SK-N-MC (cell line): ENCODE data around the gene FBXO46.

Experiments used
- DNase-seq: peaks from one replicate; pipeline ENCODE4 v3.0.0-alpha.2; 2011; ENCODE audit warnings: low read depth, low spot score
- H3K27ac ChIP-seq: fragments of 200-600 bp; sonication (generic); 2 replicates; pipeline ENCODE4 v1.5.1; 2016; ENCODE audit warnings: mixed run types
- H3K36me3 ChIP-seq: fragments of 200-600 bp; sonication (generic); 2 replicates; pipeline ENCODE4 v1.6.1; 2017; ENCODE audit warnings: antibody characterized with exemption, low read length, mixed read lengths; ENCODE audit not compliant: insufficient read depth
- H3K4me3 ChIP-seq: fragments of 200-600 bp; sonication (generic); 2 replicates; pipeline ENCODE4 v1.5.1; 2016
- H3K9ac ChIP-seq: fragments of 200-600 bp; sonication (generic); 2 replicates; pipeline ENCODE4 v1.8.0; 2017; ENCODE audit warnings: mixed run types, mixed read lengths; ENCODE audit not compliant: insufficient read length
- H3K9me3 ChIP-seq: fragments of 200-600 bp; sonication (generic); 2 replicates; pipeline ENCODE4 v1.6.1; 2017; ENCODE audit warnings: low read depth, mild to moderate bottlenecking, antibody characterized with exemption, low read length, moderate library complexity, mixed read lengths
- EZH2 ChIP-seq: fragments of 200-600 bp; sonication (generic); IDR thresholded peaks from one replicate; pipeline ENCODE4 v1.6.1; 2017; ENCODE audit warnings: antibody characterized with exemption
- FOXP2 ChIP-seq: optimal IDR thresholded peaks from 2 replicates; pipeline ENCODE3; 2011; ENCODE audit warnings: mild to moderate bottlenecking, moderate library complexity; ENCODE audit not compliant: insufficient read depth; ENCODE audit errors: extremely low read length, control extremely low read depth
- POLR2AphosphoS5 ChIP-seq: IDR thresholded peaks from 2 replicates; pipeline ENCODE4 v1.6.1; 2012; ENCODE audit warnings: mild to moderate bottlenecking, low read depth, low read length, borderline replicate concordance

The FBXO46 gene

GRCh38 chr19:45717983-45718650 lies 12.6 kb downstream of the FBXO46 start:
- H3K4me3 ChIP-seq: peak overlapping the region; percentile 80
- peak overlapping the region; percentile 73 for H3K9ac ChIP-seq
- peak overlapping the region; percentile 90 for H3K27ac ChIP-seq
- peaks cover 23% of the 10 kb centered on the region for H3K36me3 ChIP-seq
- H3K9me3 ChIP-seq: no peaks in the 10 kb centered on the region
- no peak for DNase-seq
- TF ChIP-seq EZH2 (no peak), POLR2AphosphoS5 (no peak), FOXP2 (no peak)

GRCh38 chr19:45717131-45717982 lies 13.3 kb downstream of the FBXO46 start:
- Histone ChIP-seq H3K9ac (peak overlapping the region; percentile 99), H3K27ac (peak overlapping the region; percentile 95), H3K9me3 (no peaks in the 10 kb centered on the region), H3K36me3 (peaks cover 27% of the 10 kb centered on the region), H3K4me3 (peak overlapping the region; percentile 80)
- TF ChIP-seq FOXP2: peak; percentile 98
- no peak for TF ChIP-seq EZH2
- TF ChIP-seq POLR2AphosphoS5: peak; percentile 73
- peak; percentile 78 for DNase-seq

- no peak for DNase-seq
- Histone ChIP-seq H3K27ac (peak overlapping the region; percentile 95), H3K4me3 (peak overlapping the region; percentile 80), H3K36me3 (peaks cover 25% of the 10 kb centered on the region), H3K9me3 (no peaks in the 10 kb centered on the region), H3K9ac (peak overlapping the region; percentile 99)
- TF ChIP-seq EZH2: no peak
- TF ChIP-seq POLR2AphosphoS5: no peak
- no peak for TF ChIP-seq FOXP2
These were observed 14.2 kb downstream of the FBXO46 start for GRCh38 chr19:45716359-45717130.

DNA sequence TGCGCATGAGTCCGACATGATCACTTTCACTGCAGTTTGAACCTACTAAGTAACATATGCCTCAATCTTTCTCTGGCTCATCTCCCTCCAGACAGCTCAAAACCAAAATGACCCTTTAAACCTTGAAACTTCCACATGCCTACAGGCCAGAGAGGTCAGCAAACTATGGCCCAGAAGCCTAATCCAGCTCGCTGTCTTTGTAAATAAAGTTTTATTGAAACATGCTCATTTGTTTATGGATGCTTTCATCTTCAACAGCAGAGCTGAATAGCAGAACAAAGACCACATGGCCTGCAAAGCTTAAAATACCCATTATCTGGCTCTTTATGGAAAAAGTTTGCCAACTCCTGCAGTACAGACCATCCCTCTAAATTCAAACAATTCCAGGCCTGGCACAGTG lies 15.6 kb downstream of the FBXO46 start:
- peaks cover 20% of the 10 kb centered on the region; the same call in 1 of the 2 replicates for H3K36me3 ChIP-seq
- H3K9ac ChIP-seq: no peak overlapping the region
- no peak overlapping the region for H3K4me3 ChIP-seq
- TF ChIP-seq FOXP2: no peak
- TF ChIP-seq EZH2: no peak
- no peak for TF ChIP-seq POLR2AphosphoS5
- no peaks in the 10 kb centered on the region for H3K9me3 ChIP-seq
- no peak for DNase-seq
- peak overlapping the region; percentile 51 for H3K27ac ChIP-seq

DNA sequence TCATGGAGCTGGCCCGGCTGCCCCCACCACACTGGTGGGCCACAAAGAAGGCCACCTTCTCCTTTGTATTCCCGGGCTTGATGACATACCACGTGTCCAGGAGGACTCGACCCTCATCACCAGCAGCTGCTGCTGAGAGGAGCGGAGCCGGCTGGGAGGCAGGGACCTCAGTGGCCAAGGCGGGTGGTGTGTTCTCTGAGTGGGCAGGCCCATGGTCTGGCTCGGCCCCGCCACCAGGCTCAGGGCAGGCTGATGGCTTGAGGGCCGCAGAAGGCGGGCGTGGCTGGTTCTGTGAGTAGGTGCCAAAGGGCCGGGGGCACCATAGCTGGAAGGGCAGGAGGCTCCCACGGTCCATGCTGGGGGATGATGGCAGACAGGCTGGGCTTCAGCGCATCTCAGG lies 17.6 kb downstream of the FBXO46 start:
- H3K9me3 ChIP-seq: no peaks in the 10 kb centered on the region
- no peak overlapping the region for H3K4me3 ChIP-seq
- H3K27ac ChIP-seq: no peak overlapping the region
- no peak for DNase-seq
- H3K9ac ChIP-seq: no peak overlapping the region
- TF ChIP-seq EZH2 (no peak), POLR2AphosphoS5 (no peak), FOXP2 (no peak)
- peaks cover 9% of the 10 kb centered on the region; the same call in 1 of the 2 replicates for H3K36me3 ChIP-seq

GRCh38 chr19:45712699-45713067 lies 18.0 kb downstream of the FBXO46 start:
- DNase-seq: no peak
- H3K4me3 ChIP-seq: no peak overlapping the region
- H3K9ac ChIP-seq: no peak overlapping the region
- TF ChIP-seq FOXP2 (no peak), EZH2 (no peak), POLR2AphosphoS5 (no peak)
- no peaks in the 10 kb centered on the region for H3K9me3 ChIP-seq
- H3K27ac ChIP-seq: no peak overlapping the region
- H3K36me3 ChIP-seq: peaks cover 7% of the 10 kb centered on the region; the same call in 1 of the 2 replicates

- peaks cover 7% of the 10 kb centered on the region; the same call in 1 of the 2 replicates for H3K36me3 ChIP-seq
- H3K4me3 ChIP-seq: no peak overlapping the region
- no peak overlapping the region for H3K9ac ChIP-seq
- TF ChIP-seq FOXP2: no peak
- TF ChIP-seq POLR2AphosphoS5: no peak
- no peak for TF ChIP-seq EZH2
- no peak overlapping the region for H3K27ac ChIP-seq
- no peak for DNase-seq
- no peaks in the 10 kb centered on the region for H3K9me3 ChIP-seq
These were observed 18.6 kb downstream of the FBXO46 start for GRCh38 chr19:45711851-45712698.
